ENCODE results near the gene ATM. TPM values are rescaled to one million over a fixed set of nuclear protein-coding genes. Genes with fewer than 3 reads are reported as not detected.

The ATM gene
- total RNA-seq, 1 experiment from 2014 or later: 72.5 TPM

DNA sequence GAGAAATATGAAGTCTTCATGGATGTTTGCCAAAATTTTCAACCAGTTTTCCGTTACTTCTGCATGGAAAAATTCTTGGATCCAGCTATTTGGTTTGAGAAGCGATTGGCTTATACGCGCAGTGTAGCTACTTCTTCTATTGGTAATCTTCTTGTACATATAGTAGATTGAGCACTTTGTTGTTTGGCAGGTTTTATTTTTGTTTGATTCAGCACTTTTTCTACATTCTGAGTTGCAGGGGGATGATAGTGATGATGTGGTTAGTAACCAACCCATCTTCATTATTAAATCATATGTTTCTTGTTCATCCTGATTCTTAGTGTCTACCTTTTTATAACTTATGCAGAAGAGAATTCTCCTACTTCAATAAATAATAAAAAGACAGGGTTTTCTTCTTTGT lies 122.9 kb downstream of the ATM start:
- Histone ChIP-seq H3K27ac (ENCODE audit: low read depth, low read length, poor library complexity, severe bottlenecking) (no peak overlapping the region), H3K36me3 (ENCODE audit: insufficient read depth, low read length, poor library complexity, severe bottlenecking) (no peaks in the 10 kb centered on the region), H3K9me3 (ENCODE audit: low read depth, low read length, poor library complexity, severe bottlenecking) (no peaks in the 10 kb centered on the region), H3K4me3 (ENCODE audit: low read depth, low read length, poor library complexity, severe bottlenecking) (no peak overlapping the region), H3K27me3 (replicated peaks; ENCODE audit: insufficient read depth, low read depth, low read length, poor library complexity) (no peaks in the 10 kb centered on the region), H3K4me1 (ENCODE audit: insufficient read depth, low read length, poor library complexity, severe bottlenecking) (no peaks in the 10 kb centered on the region)
- CTCF ChIA-PET: no interaction called here
- DNase-seq (ENCODE audit: low spot score): no peak
- POLR2A ChIA-PET (ENCODE audit: low non-redundant PET): no interaction called here
- no peak for TF ChIP-seq EZH2 (IDR thresholded peaks at IDR 0.05; ENCODE audit: borderline replicate concordance, low read depth, low read length, poor library complexity, severe bottlenecking)
- TF ChIP-seq, protein P1, sequence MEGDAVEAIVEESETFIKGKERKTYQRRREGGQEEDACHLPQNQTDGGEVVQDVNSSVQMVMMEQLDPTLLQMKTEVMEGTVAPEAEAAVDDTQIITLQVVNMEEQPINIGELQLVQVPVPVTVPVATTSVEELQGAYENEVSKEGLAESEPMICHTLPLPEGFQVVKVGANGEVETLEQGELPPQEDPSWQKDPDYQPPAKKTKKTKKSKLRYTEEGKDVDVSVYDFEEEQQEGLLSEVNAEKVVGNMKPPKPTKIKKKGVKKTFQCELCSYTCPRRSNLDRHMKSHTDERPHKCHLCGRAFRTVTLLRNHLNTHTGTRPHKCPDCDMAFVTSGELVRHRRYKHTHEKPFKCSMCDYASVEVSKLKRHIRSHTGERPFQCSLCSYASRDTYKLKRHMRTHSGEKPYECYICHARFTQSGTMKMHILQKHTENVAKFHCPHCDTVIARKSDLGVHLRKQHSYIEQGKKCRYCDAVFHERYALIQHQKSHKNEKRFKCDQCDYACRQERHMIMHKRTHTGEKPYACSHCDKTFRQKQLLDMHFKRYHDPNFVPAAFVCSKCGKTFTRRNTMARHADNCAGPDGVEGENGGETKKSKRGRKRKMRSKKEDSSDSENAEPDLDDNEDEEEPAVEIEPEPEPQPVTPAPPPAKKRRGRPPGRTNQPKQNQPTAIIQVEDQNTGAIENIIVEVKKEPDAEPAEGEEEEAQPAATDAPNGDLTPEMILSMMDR (conservative IDR thresholded peaks at IDR 0.05; ENCODE audit: low read depth, low read length): no peak
- no TSS peak for BruUV-seq (replicated peaks)
- intact Hi-C loops (cut with micrococcal nuclease; ENCODE audit: unreplicated experiment): no loop called here

DNA sequence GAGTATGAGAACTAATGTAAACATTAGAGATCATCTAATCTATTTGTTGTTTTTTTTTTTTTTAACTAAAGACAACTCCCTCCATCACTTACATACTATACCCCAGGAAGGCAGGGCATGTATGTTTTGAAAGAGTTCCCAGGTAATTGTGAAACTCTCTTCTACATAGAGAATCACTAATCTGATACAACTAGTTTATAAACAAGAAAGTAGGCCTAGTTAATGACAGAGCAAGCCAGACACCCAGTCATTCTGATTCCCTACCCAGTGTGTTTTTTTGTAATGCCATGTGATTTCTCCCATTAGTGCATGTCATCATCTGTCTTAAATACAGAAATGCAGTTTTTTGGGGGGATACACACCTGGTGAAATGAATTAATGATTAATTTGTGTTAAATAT lies 123.6 kb downstream of the ATM start:
- TF ChIP-seq EZH2 (IDR thresholded peaks at IDR 0.05; ENCODE audit: borderline replicate concordance, low read depth, low read length, poor library complexity, severe bottlenecking): no peak
- TF ChIP-seq, protein P1 (conservative IDR thresholded peaks at IDR 0.05; ENCODE audit: low read depth, low read length): no peak
- ChIA-PET CTCF (no interaction called here), POLR2A (ENCODE audit: low non-redundant PET) (no interaction called here)
- Histone ChIP-seq H3K27me3 (replicated peaks; ENCODE audit: insufficient read depth, low read depth, low read length, poor library complexity) (no peaks in the 10 kb centered on the region), H3K4me3 (ENCODE audit: low read depth, low read length, poor library complexity, severe bottlenecking) (no peak overlapping the region), H3K36me3 (ENCODE audit: insufficient read depth, low read length, poor library complexity, severe bottlenecking) (no peaks in the 10 kb centered on the region), H3K4me1 (ENCODE audit: insufficient read depth, low read length, poor library complexity, severe bottlenecking) (no peaks in the 10 kb centered on the region), H3K9me3 (ENCODE audit: low read depth, low read length, poor library complexity, severe bottlenecking) (no peaks in the 10 kb centered on the region), H3K27ac (ENCODE audit: low read depth, low read length, poor library complexity, severe bottlenecking) (no peak overlapping the region)
- BruUV-seq (replicated peaks): no TSS peak
- intact Hi-C loops (cut with micrococcal nuclease; ENCODE audit: unreplicated experiment): no loop called here
- no peak for DNase-seq (ENCODE audit: low spot score)

DNA sequence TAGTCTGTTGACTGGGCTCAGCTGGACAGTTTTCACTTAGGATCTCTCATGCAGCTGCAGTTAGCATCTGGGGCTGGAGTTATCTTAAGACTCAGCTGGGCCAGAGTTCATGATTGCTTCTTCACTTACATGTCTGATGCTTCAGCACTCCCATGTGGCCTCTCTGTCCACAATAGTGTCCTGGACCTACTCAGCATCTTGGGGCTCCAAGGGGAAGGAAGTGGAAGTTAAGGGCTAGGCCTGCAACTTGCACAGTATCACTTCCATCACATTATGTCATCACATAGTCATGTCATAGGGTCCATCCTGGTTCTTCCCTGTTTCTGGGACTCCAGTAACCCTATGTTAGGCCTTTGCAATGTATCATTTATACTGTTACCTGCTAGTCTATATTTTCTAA lies 128.6 kb downstream of the ATM start:
- POLR2A ChIA-PET (ENCODE audit: low non-redundant PET): no interaction called here
- H3K27me3 ChIP-seq (replicated peaks; ENCODE audit: insufficient read depth, low read depth, low read length, poor library complexity): no peaks in the 10 kb centered on the region
- intact Hi-C loops (cut with micrococcal nuclease; ENCODE audit: unreplicated experiment): no loop called here
- no peaks in the 10 kb centered on the region for H3K4me1 ChIP-seq (ENCODE audit: insufficient read depth, low read length, poor library complexity, severe bottlenecking)
- peaks cover 9% of the 10 kb centered on the region for H3K36me3 ChIP-seq (ENCODE audit: insufficient read depth, low read length, poor library complexity, severe bottlenecking)
- no peak overlapping the region for H3K27ac ChIP-seq (ENCODE audit: low read depth, low read length, poor library complexity, severe bottlenecking)
- H3K4me3 ChIP-seq (ENCODE audit: low read depth, low read length, poor library complexity, severe bottlenecking): no peak overlapping the region
- no peak for DNase-seq (ENCODE audit: low spot score)
- TF ChIP-seq EZH2 (IDR thresholded peaks at IDR 0.05; ENCODE audit: borderline replicate concordance, low read depth, low read length, poor library complexity, severe bottlenecking): no peak
- TF ChIP-seq, protein P1 (conservative IDR thresholded peaks at IDR 0.05; ENCODE audit: low read depth, low read length): no peak
- BruUV-seq (replicated peaks): no TSS peak
- no peaks in the 10 kb centered on the region for H3K9me3 ChIP-seq (ENCODE audit: low read depth, low read length, poor library complexity, severe bottlenecking)
- CTCF ChIA-PET: no interaction called here

All from A673 (cell line).